Hematopoietic multipotent progenitor cell treated with erythropoietin and hydrocortisone succinate and interleukin-3 and kit ligand, for 8 days (in vitro differentiated cells): ENCODE measurements around the gene SCMH1.
"Not testable (repeated sequence)": the region's sequence is repeated elsewhere in the genome, so short reads cannot be mapped to it uniquely, and the experiment has no call there.

Source experiments
- DNase-seq: peaks from one replicate; pipeline ENCODE4 v3.0.0-alpha.2; 2015

The SCMH1 gene

DNA sequence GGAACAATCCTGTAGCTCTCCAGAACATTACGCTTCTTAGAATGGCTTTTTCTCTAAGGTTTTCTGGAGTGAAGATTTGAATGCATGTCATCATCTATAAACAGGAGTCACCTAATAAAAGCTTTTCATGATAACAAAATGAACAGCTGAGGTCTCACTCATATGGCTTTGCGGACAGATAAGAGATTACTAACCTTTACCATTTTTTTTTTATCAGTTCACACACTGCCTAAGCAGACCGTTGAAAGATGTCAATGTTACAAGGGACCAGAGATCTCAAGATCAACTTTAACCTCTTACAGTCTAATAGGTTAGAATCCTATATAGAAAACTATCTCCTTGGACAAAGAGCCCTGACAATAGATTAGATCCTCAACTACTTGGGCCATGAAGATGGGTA, 41.4 kb downstream of the SCMH1 start:
- DNase-seq = peak; percentile 52

DNA sequence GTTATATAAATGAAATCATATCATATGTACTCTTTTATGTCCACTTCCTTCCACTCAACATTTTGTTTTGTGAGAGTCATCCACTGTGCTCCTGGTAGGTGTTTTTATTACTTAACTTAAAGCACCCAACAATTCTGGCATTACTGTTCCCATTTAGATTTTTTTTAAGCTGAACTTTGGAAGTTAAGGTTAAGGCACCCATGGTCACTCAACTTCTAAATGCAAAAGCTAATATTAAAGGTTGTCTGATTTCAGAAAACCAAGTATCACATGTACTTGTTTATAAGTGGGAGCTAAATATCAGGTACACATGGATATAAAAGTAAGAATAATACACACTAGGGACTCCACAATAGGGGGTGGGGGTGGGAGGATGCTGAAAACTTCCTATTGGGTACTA, 42.7 kb downstream of the SCMH1 start:
- DNase-seq = no peak

DNA sequence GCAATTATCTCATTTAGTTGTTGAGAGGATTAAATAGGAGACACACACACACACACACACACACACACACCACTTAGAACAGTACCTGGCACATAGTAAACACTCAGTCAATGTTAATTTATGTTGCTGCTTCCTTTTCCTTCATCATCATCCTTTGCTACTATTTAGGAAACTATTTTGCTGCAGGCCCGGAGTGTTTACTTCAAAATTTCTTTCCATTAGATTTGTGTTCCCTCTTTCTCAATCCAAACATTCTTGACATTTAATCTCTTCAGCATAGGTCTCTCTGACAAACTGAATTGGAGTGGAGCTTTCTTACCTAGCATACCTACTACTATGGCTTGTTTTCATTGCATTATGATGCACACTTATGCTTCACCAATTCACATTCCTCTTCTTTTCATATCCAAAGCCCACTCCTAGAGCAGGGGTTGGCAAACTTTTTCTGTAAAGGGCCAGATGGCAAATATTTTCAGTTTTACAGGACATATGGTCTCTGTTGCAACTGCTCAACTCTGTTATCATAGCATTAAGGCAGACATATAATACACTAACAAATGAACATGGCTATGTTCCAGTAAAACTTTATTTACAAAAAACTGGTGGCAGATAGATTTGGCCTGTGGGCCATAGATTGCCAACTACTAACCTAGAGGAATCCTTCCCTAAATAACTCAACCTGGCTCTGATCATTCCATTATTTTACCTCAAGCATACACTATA, 49.5 kb downstream of the SCMH1 start:
- no peak for DNase-seq

DNA sequence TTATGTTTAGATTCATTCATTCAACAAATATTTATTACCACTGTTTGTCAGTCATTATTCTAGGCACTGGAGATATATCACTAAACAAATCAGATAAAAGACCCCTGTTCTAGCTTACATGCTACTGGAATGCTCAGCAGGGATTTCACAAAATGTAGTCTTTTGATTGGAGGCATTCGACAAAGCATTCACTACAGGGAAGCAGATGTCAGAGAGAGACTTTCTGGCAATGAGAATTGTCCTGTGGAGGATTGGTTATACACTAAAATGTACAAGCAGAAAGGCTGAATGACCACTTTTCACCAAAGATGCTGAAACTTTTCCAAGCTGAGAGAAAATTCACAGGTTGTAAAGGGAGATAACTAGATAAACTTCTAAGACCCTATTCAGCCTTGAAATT, 57.7 kb downstream of the SCMH1 start:
- DNase-seq = no peak

DNA sequence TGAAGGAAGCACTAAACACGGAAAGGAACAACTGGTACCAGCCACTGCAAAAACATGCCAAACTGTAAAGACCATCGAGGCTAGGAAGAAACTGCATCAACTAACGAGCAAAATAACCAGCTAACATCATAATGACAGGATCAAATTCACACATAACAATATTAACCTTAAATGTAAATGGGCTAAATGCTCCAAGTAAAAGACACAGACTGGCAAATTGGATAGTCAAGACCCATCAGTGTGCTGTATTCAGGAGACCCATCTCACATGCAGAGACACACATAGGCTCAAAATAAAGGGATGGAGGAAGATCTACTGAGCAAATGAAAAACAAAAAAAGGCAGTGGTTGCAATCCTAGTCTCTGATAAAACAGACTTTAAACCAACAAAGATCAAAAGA, 63.9 kb downstream of the SCMH1 start:
- not testable (repeated sequence) for DNase-seq

DNA sequence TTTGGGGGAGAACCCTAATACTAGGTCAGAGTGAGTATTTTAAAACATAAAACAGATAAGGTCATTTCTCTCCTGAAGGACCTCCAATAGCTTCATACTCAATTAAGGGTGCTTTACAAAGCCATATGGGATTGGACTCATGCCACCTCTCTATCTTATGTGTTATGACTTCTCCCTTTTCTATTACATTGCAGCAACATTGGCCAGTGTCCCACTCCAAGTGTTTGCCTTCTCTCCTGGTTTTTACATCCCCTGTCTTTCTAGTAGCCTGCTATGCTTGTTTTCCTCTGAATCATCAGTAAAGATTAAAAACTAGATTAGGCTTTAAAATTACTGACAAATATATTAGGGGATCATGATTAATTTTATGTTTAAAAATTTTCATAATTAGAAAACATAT, 66.6 kb downstream of the SCMH1 start:
- DNase-seq = no peak

DNA sequence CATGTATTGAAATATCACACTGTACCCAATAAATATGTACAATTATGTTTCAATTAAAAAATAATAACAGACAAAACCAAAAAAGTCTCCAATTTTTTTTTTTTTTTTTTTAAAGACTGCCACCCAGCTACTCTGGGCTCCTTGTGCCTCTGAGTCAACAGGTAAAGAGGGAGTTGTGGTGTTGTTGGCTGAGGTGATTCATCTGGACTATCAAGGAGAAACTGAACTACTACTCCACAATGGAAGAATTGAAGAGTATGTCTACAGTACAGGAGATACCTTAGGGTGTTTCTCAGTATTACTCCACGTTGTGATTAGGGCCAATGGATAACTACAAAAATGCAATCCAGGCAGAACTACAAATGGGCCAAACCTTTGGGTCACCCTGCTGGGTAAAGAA, 67.9 kb downstream of the SCMH1 start:
- DNase-seq = no peak

DNA sequence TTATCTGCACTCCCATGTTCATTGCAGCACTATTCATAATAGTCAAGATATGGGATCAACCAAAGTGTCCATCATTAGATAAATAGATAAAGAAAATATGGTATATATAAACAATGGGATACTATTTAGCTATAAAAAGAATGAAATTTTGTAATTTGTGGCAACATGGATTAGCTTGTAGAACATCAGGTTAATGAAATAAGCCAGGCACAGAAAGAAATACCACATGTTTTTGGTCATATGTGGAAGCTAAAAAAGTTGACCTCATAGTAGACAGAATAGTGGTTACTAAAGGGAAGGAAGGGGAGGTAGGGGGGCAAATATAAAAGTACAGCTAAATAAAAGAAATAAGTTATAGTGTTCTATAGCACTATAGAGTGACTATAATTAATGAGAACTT, 68.5 kb downstream of the SCMH1 start:
- no peak for DNase-seq

DNA sequence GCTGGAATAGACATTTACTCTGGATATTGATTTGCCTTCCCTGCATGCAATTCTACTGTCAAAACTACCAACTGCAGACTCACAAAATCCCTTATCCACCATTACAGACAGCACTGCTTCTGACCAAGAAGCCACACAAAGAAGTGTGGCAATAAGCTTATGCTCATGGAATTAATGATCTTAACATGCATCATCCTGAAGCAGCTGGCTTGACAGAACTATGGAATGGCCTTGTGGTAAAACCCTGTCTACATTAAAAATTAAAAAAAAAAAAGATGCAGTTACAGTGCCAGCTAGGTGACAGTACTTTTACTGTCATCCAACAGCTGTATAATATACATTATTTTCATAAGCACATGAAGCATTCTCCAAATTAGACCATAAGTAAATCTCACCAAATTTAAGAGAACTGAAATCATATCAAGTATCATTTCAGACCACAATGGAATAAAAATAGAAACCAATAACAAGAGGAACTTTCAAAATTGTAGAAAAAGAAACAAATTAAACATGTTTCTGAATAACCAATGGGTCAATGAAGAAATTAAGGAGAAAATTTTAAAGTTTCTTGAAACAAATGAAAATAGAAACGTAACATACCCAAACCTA, 70.7 kb downstream of the SCMH1 start:
- DNase-seq = no peak

DNA sequence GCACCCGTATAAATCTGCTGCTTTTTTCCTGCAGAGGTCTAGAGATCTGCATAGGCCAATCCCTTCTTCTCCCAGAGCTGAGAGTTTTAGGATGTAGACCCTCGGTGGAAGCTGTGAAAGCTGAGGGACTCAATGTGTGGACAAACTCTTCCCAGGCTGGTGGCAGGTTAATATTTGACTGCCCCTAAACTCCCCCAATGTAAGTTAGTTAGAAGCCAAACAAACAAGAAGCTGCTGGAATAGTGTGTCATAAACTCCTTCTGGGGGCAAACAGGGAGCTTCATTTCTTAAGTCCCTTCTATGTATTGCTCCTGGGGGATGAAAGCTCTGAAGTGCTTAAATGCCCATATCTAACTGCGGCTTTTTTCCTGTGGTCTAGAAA, 72.3 kb downstream of the SCMH1 start:
- no peak for DNase-seq

DNA sequence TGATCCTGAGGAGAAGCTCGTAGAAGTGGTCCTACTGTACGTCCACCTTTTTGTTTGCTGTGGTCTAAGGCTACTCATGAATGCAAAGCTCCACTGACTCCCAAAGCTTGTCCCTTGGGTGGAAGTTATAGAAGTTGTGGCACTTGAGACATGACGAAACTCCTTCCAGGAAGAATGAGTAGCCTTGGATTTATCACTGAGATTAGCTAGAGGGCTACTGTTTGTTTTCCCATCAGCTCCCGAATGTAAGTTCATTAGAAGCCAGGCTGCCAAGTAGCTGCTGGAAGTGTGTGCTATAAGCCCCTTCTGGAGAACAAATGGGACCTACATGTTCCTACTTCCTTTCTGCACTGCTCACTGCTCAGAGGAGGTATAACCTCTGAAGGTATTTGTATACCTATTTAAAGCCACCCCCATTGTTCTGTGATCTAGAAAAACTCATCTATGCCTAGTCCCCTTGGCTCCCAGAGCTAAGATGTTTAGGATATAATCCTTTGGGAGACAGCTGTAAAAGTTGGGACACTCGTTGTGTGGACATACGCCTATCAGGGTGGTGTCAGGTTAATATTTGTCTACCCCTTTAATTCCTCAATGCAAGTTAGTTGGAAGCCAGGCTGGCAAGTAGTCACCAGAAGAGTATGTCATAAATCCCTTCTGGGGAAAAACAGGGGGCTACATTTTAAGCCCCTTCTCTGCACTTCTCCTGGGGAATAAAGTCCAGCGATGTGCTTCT, 72.9 kb downstream of the SCMH1 start:
- no peak for DNase-seq

DNA sequence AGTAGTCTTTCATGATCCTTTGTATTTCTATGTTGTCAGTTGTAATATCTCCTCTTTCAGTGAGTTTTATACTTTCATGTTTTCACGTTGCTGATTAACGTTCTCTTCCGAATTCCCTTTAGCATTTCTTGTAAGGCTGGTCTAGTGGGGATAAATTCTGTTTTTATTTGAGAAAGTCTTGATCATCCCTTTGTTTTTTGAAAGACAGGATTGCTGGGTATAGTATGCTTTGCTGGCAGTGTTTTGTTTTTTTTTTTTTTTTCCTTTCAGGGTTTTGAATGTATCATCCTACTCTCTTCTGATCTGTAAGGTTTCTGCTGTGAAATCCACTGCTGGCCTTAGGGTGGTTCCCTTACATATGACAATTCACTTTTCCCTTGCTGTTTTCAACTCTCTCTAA, 74.4 kb downstream of the SCMH1 start:
- DNase-seq = no peak

DNA sequence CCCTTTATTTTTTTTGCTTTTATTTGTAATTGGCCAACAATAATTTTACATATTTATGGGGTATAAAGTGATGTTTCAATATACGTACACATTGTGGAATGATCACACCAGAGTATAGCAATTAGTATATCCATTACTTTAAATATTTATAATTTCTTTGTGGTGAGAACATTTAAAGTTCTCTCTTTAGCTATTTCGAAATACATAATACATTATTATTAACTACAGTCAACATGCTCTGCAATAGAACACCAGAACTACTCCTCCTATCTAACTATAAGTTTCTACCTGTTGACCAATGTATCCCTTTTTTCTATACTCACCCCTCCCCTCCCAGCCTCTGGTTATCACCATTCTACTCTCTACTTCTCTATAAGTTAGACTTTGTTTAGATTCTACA, 77.4 kb downstream of the SCMH1 start:
- no peak for DNase-seq

DNA sequence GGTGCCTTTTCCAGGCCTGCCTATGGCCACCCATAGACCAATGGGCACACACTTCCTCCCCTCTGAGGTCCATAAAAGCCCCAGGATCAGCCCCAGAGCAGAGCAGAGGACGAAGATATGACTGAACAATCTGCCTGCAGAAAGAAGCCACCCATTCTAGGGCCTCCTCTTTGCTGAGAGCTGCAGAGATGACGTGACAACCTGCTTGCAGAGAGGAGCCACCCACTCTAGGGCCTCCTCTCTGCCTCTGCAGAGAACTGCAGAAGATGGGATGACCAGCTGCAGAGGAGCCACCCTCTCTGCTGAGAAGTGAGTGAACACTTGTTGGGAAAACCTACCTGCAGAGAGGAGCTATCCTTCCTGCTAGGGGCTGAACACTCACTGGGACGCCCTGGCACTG, 79.7 kb downstream of the SCMH1 start:
- DNase-seq = no peak

DNA sequence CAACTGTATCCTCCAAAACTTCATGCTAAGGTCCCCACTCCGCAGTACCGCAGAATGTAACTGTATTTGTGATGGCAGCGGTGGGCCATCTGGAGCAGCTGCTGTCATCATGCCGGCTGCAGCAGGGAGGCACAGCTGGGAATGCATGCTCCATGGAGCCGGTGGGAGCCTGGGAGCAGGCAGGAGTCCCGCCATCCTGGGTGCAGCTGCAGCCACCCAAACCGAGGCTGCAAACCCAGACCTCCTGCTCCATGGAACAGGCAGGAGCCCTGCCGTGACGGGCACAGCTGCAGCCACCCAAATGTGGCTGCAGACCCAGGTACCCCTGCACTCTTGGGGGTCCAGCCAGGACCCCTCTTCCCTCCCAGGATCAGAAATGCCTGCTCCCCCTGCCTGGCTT, 80.3 kb downstream of the SCMH1 start:
- DNase-seq = no peak

DNA sequence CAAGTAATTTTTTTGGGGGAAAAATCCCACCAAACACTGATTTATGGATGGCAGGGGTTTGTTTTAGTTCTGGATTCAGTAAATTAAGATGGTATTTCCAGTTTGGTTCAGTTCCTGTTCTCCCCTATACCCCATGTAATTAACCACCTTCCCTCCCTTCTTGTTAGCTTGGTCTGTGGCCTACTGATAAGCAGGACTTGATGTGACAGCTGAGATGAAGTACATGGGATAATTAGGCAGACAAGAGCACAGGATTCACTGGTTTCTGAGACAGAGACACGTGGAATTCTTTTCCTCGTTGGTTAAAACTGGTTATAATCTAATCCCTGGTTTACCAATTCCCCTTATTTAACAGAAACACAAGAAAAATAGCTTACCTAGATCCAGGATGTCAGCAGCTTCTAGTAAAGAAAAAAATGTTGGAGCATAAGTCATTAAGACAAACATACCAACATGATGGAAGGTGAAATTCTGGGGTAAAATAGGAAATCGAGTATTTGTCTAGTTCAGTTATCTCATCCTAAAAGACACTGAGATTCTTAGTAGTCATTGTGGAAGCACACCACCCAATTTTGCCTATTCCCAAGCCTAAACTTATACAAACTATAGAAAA, 81.5 kb downstream of the SCMH1 start:
- peak; percentile 89 for DNase-seq

DNA sequence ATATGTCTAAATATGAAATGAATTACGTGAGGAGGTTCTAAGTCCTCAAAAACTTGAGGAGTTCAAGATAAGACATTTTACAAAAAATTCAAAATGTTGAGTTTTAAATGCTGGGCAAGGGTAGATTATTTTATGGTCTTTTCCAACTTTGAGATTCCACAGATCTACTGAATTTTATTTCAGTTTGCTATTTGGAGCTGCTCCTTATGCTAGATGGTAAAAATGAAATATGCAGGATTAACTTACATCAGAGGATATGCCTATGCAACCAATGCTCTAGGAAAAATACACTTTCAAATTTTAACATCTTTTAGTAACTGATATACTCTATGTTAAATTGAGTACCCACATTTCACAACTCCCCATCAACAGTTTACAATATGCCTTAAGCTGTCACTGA, 83.1 kb downstream of the SCMH1 start:
- DNase-seq = no peak

DNA sequence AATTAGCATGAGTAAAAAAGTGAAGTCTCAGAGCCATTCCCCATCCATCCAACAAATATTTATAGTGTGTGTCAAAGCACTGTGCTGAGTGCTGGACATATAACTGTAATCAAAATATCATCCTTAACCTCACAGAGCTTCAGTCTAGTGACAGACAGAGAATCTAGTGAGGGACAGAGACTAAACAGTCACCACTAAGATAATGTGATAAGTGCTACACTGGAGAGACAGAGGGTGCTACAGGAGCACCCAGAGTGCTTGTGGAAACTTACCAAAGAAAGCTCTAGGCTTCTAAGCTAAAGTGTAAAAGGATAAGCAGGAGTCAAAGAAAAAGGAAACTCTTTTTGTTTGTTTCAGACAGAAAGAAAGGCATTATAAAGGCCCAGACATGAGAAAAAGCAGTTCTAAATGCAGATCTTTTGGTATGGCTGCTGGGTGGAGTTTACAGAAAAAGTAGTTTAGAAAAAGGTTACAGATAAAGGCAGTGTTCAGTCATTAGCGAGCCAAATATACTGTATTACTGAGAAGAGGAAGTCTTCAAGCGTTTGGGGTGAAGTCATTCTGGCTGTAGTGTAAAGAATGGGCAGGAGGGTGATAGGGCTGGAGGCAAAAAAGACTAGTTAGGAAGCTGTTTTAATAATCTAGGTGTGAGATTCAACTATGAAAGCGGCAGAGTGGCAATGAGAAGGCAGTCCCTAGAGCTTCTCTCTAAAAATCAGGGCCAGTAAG, 83.8 kb downstream of the SCMH1 start:
- peak; percentile 52 for DNase-seq

DNA sequence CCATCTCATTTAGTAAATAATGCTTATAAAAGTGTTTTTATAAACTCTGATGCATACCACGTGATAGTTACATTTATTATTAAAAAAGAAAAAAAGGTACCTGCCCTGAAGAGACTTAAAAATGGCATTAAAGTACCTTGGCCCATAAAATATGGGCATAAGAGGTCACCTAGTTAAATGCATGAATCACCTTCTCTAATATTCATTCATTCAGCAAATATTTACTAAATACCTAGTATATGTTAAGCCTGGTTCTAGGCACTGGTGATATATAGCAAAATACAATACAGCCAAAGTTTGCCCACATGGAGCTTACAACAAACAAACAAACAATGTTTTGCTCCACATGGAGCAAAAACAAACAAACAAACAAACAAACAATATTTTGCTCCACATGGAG, 87.0 kb downstream of the SCMH1 start:
- DNase-seq = no peak

DNA sequence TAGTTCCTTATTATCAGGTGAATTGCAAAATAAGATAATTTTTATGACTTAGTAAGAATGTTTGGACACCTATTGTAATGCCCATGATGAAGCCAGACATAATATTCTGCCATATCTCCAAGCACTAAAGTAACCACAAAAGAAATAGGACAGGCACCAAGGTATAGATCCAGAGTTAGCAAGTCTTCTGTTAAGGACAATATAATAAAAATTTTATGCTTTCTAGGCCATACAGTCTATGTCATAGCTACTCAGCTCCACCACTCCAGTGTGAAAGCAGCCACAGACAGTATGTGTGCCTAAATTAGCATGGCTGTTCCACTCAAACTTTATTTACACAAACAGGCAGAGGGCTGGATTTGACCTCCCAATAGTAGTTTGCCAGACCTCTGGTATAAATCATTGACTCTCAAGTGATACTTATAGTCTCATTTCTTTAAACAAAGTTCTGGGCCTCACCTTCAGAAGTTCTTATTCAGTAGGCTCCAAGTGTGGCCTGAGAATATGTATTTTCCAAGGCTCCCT, 88.3 kb downstream of the SCMH1 start:
- no peak for DNase-seq

DNA sequence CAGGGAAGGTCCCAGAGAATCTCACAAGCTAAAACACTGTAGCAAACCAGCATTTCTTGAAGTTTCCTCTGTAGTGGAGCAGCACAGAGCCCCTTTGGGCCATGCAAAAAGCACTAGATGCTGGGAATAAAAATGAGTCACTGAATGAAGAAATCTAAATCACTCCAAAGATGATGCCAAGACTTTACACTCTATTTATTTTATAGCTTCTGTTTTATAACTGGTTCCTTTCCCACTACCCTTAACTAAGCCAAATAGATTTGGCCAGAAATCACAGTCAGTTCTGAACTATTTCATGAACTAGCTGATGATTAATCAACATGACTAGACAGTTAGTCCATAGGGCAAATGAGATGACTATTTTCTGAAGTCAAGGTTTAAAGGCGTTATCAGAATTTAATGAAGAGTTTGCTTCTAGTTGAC, 89.5 kb downstream of the SCMH1 start:
- DNase-seq = no peak

DNA sequence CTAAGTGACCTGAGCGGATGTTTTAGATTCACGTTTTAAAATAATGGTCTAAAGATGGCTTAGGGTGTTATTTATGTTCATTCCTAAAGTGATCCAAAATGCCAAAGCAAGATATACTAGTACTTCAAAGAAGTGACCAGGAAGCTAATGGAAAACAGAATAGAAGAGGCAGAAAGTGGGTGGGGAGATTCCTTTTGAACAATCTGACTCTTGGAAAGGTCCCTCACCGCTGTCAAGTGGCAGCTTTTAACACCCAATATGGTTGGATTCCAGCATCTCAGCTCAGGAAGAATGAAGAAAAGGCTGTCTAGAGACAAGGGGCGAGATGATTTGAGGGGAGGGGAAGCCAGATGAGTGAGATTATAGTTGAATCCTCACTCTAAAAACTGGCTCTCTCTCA, 90.3 kb downstream of the SCMH1 start:
- no peak for DNase-seq

DNA sequence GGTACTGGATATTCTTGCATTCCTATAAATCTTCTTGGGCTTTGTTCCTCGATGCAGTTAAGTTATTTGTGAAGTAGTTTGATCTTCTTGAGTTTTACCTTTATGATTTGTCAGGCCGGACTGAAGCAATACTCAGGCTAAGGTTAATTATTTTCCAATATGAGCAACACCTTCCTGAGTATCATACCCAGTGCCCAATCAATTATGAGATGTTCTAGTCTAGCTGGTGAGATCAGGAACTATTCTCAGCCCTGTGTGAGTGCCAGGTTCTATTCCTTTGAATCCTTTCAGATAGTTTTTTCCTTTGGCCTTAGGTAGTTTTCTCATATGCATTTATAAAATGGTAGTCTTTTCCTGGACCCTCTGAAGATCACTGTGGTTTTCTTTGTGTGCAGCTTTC, 92.5 kb downstream of the SCMH1 start:
- DNase-seq = no peak
